Endothelial cell (in vitro differentiated cells): Measurements from ENCODE around the gene CREBRF. TPM values are rescaled to one million over a fixed set of nuclear protein-coding genes. Genes with fewer than 3 reads are reported as not detected.
"Not testable (repeated sequence)": the region's sequence is repeated elsewhere in the genome, so short reads cannot be mapped to it uniquely, and the experiment has no call there.

Experiments used
- DNase-seq: peaks from one replicate; pipeline ENCODE4 v3.0.0; 2021; ENCODE audit warnings: low spot score
- H3K27ac Mint-ChIP-seq: one replicate; pipeline ENCODE4 v1.8.0; 2021; ENCODE audit warnings: mixed read lengths, inconsistent platforms; ENCODE audit not compliant: unreplicated experiment
- H3K27me3 Mint-ChIP-seq: one replicate; pipeline ENCODE4 v1.8.0; 2021; ENCODE audit warnings: mild to moderate bottlenecking, moderate library complexity, mixed read lengths, inconsistent platforms; ENCODE audit not compliant: unreplicated experiment
- H3K36me3 Mint-ChIP-seq: one replicate; pipeline ENCODE4 v1.8.0; 2021; ENCODE audit warnings: mild to moderate bottlenecking, low read depth, mixed read lengths, inconsistent platforms; ENCODE audit not compliant: unreplicated experiment
- H3K4me1 Mint-ChIP-seq: one replicate; pipeline ENCODE4 v1.8.0; 2021; ENCODE audit warnings: mild to moderate bottlenecking, mixed read lengths, inconsistent platforms; ENCODE audit not compliant: unreplicated experiment
- H3K4me3 Mint-ChIP-seq: one replicate; pipeline ENCODE4 v1.8.0; 2021; ENCODE audit warnings: mild to moderate bottlenecking, mixed read lengths, inconsistent platforms; ENCODE audit not compliant: unreplicated experiment
- H3K9me3 Mint-ChIP-seq: one replicate; pipeline ENCODE4 v1.8.0; 2021; ENCODE audit warnings: mixed read lengths, inconsistent platforms; ENCODE audit not compliant: unreplicated experiment
- total RNA-seq: library from RNA; stranded (reverse); fragmentation: NEBNext Ultra II Directional; extraction: Animal tissue kit (Norgen Biotek cat#: 25700); gene quantifications from one replicate; pipeline ENCODE4 v1.2.1, GENCODE V29; 2021; ENCODE audit not compliant: unreplicated experiment
- TF ChIP-seq, protein P1 (sequence below): fragments of 200-600 bp; sonication (generic); IDR thresholded peaks from one replicate; pipeline ENCODE4 v1.5.0; 2021; ENCODE audit warnings: antibody characterized with exemption; ENCODE audit not compliant: unreplicated experiment

The CREBRF gene
- total RNA-seq, 1 donor from 2014 or later = 19.9 TPM

DNA sequence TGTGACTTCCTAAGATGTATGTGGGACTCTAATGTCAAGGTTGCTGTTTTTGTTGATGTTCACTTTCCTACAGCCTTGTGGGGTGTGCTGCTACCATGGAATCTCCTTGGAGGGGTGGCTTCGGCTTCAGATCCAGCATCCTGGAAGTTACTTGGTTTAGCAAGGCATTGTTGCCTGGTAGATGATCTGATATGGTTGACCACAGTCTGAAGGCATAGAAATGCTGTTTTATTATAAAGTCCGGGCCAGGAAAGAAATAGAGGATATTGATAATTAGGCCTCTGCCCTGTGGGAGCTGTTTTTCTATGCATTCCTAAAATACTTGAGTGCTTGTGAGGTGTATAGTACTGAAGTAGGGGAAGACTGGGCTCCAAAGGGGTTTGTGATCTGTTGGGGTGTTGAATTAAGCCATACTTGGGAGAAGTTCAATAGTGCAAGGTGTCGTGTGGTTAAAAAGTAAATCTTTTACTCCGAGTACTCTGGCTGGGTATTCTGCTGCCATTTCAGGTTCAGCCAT, 27.3 kb upstream of the CREBRF start:
- Mint-ChIP-seq H3K4me3 (no peak overlapping the region), H3K4me1 (no peaks in the 10 kb centered on the region), H3K36me3 (peaks cover 3% of the 10 kb centered on the region), H3K27ac (no peak overlapping the region), H3K9me3 (no peaks in the 10 kb centered on the region), H3K27me3 (no peaks in the 10 kb centered on the region)
- TF ChIP-seq, protein P1, sequence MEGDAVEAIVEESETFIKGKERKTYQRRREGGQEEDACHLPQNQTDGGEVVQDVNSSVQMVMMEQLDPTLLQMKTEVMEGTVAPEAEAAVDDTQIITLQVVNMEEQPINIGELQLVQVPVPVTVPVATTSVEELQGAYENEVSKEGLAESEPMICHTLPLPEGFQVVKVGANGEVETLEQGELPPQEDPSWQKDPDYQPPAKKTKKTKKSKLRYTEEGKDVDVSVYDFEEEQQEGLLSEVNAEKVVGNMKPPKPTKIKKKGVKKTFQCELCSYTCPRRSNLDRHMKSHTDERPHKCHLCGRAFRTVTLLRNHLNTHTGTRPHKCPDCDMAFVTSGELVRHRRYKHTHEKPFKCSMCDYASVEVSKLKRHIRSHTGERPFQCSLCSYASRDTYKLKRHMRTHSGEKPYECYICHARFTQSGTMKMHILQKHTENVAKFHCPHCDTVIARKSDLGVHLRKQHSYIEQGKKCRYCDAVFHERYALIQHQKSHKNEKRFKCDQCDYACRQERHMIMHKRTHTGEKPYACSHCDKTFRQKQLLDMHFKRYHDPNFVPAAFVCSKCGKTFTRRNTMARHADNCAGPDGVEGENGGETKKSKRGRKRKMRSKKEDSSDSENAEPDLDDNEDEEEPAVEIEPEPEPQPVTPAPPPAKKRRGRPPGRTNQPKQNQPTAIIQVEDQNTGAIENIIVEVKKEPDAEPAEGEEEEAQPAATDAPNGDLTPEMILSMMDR = no peak
- DNase-seq = no peak

DNA sequence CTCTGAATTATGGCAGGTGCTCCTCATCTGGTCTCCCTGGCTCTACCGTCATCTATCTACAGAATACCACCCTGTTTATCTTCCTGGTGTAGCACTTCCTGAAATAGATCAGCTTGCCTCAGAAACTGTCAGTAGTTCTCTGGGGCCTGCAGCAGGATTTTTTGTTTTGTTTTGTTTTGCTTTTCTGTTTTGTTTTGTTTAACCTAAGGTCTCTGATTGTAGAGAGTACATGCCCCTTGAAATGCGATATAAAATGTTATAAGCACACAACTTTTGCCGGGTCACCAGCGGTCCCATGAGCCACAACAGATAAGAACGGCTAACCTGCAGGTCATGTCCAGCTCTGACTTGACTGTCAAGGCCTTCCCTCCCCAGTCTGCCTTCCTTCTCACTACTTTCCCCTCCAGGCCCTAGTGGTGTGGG, 26.6 kb upstream of the CREBRF start:
- TF ChIP-seq, protein P1 = no peak
- no peak for DNase-seq
- Mint-ChIP-seq H3K27ac (no peak overlapping the region), H3K36me3 (peaks cover 2% of the 10 kb centered on the region), H3K4me3 (no peak overlapping the region), H3K27me3 (no peaks in the 10 kb centered on the region), H3K9me3 (no peaks in the 10 kb centered on the region), H3K4me1 (no peaks in the 10 kb centered on the region)

DNA sequence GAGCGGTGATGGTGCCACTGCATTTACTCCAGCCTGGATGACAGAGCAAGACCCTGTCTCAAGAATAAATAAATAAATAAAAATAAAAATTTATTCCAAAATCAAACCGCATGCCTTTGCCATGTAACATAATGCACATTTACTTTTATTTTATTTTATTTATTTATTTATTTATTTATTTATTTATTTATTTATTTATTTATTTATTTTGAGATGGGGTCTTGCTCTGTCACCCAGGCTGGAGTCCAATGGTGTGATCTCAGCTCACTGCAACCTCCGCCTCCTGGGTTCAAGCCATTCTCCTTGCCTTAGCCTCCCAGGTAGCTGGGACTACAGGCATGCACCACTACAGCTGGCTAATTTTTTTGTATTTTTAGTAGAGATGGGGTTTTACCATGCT, 24.1 kb upstream of the CREBRF start:
- not testable (repeated sequence) for H3K27ac Mint-ChIP-seq, H3K4me1 Mint-ChIP-seq, DNase-seq, H3K4me3 Mint-ChIP-seq, H3K27me3 Mint-ChIP-seq, H3K9me3 Mint-ChIP-seq
- H3K36me3 Mint-ChIP-seq = peaks cover 11% of the 10 kb centered on the region

DNA sequence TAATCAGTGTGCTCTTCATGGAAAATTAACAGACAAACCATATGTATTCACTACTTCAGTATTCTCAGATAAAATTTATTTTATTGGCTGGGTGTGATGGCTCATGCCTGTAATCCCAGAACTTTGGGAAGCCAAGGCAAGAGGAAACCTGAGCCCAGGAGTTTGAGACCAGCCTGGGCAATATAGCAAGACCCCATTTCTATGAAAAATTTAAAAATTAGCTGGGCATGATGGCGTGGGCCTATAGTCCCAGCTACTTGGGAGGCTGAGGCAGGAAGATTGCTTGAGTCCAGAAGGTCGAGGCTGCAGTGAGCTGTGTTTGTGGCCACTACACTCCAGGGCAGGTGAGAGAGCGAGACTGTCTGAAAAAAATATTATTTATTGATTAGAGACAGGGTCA, 23.4 kb upstream of the CREBRF start:
- Mint-ChIP-seq H3K27me3 (no peaks in the 10 kb centered on the region), H3K36me3 (peaks cover 11% of the 10 kb centered on the region), H3K4me3 (no peak overlapping the region), H3K4me1 (peaks cover 3% of the 10 kb centered on the region), H3K9me3 (no peaks in the 10 kb centered on the region), H3K27ac (no peak overlapping the region)
- DNase-seq = no peak
- TF ChIP-seq, protein P1 = no peak

DNA sequence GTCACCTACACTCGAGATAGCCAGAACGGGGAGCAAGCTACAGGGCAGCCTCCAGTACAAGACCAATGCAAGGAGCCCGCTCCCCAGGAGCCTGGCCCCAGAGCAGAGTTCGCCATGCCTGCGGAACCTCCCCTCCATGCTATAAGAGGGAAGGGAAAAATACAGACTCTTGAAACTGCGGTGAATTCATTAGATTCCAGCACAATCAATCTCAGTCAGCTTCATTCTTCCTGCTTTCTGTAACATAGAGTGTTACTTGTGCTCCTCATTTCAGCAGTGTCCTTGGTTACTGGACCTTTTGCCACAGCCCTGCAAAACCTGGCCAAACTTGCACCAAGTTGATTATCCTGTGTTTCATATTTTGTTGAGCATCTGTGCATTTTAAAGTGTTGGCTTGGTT, 22.2 kb upstream of the CREBRF start:
- H3K9me3 Mint-ChIP-seq = no peaks in the 10 kb centered on the region
- H3K36me3 Mint-ChIP-seq = peaks cover 11% of the 10 kb centered on the region
- TF ChIP-seq, protein P1 = no peak
- no peaks in the 10 kb centered on the region for H3K27me3 Mint-ChIP-seq
- H3K4me3 Mint-ChIP-seq = no peak overlapping the region
- H3K4me1 Mint-ChIP-seq = peaks cover 3% of the 10 kb centered on the region
- DNase-seq = no peak
- H3K27ac Mint-ChIP-seq = no peak overlapping the region
